ENCODE data around the gene C5orf22. TPM values are rescaled to one million over a fixed set of nuclear protein-coding genes. Genes with fewer than 3 reads are reported as not detected.

C5orf22 gene
- total and polyA plus RNA-seq, 2 of the 13 experiments (the other 11 are each of a cell fraction or from before 2014, with no cell fraction given) = 14.0 to 21.5 TPM

DNA sequence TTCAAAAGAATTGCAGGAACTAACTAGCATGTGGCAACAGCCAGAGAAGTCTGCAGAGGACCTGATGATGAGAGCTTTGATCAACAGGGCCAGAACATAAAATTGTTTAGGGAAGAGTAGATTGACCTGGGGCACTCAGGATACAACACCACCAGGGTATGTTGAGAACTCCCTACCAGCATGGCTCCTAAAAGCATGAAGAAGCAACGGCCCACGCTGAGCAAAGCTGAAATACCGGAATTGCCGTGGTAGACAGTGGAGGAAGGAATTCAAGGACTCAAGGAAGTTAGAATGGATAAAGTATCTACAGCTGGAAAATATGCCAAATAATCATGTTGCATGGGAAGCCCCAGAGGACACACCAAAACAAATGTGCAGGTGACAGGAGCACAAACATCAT lies 31.8 kb upstream of the C5orf22 start:
- in situ Hi-C loops (cut with HindIII; ENCODE audit: extremely low pct_ligation_motif_present, low pct_unique_long_range_greater_than_20kb) = no loop called here
- 94% methylated on average over 4 of the region's 4 CpGs for WGBS (ENCODE audit: low lambda C conversion rate)
- BruUV-seq (replicated peaks) = no TSS peak

DNA sequence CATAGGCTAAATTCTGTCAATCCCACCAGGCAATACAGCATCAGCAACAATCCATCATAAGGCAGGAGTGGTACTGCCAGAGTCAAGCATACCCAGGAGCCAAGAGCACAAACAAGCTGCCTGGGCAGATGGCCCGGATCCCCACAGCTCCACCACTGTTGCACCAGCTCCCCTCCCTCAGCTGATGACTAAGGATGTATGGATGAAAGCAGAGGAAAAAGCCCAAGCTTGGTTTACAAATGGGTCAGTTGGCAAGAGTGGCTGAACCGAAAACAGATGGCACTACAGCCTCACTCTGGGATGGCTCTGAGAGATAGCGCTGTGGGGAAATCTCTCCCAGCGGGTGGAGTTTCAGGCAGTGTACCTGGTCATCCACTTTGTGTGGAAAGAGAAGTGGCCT lies 29.6 kb upstream of the C5orf22 start:
- ATAC-seq (no peak), DNase-seq (ENCODE audit: low spot score) (no peak), FAIRE-seq (no peak)
- no peaks in the 10 kb centered on the region for H3K9me3 ChIP-seq (ENCODE audit: low read length)
- no peak overlapping the region for H2AFZ ChIP-seq (ENCODE audit: low read length)
- no peak overlapping the region for H3K4me3 ChIP-seq (replicated peaks in 1 of 3; ENCODE audit: insufficient read depth in 1 of 3, low read depth in 2 of 3, low read length in 3 of 3)
- no TSS peak for BruUV-seq (replicated peaks)
- in situ Hi-C loops (cut with HindIII; ENCODE audit: extremely low pct_ligation_motif_present, low pct_unique_long_range_greater_than_20kb) = no loop called here
- ChIA-PET POLR2A (no interaction called here), CTCF (ENCODE audit: low intra/inter-chr PET ratio, low total read pairs) (no interaction called here)
- H3K27me3 ChIP-seq (ENCODE audit: control insufficient read depth in 1 of 2, insufficient read depth in 2 of 2, low read length in 2 of 2) = no peaks in the 10 kb centered on the region
- H4K20me1 ChIP-seq (ENCODE audit: insufficient read depth, low read length) = no peaks in the 10 kb centered on the region
- intact Hi-C loops (cut with micrococcal nuclease; ENCODE audit: unreplicated experiment) = no loop called here
- H3K36me3 ChIP-seq (replicated peaks in 1 of 2; ENCODE audit: control insufficient read depth in 1 of 2, insufficient read depth in 2 of 2, low read length in 2 of 2) = peaks cover 18 to 76% of the 10 kb centered on the region in 2 experiments
- H3K4me1 ChIP-seq (ENCODE audit: insufficient read depth, low read length) = no peaks in the 10 kb centered on the region
- no peak overlapping the region for H3K4me2 ChIP-seq (ENCODE audit: low read depth, low read length)
- H3K27ac ChIP-seq (ENCODE audit: extremely low read length, insufficient read depth, low read length) = no peak overlapping the region
- H3K9ac ChIP-seq (ENCODE audit: insufficient read depth, low read depth, low read length) = no peak overlapping the region
- H3K79me2 ChIP-seq (ENCODE audit: insufficient read depth, low read length) = no peaks in the 10 kb centered on the region
- WGBS (ENCODE audit: low lambda C conversion rate) = 100% methylated on average over 4 of the region's 4 CpGs
- TF ChIP-seq NBN (conservative IDR thresholded peaks at IDR 0.05) (no peak), ZNF382 (CRISPR knock-in tag; IDR thresholded peaks at IDR 0.05; ENCODE audit: borderline replicate concordance) (no peak), CCAR2 (optimal IDR thresholded peaks at IDR 0.05; ENCODE audit: low read depth, low read length) (no peak), MIER3 (CRISPR knock-in tag; IDR thresholded peaks at IDR 0.05; ENCODE audit: borderline replicate concordance) (no peak), REPIN1 (CRISPR knock-in tag; IDR thresholded peaks at IDR 0.05; ENCODE audit: borderline replicate concordance, low read depth) (no peak), GPN1 (CRISPR knock-in tag; IDR thresholded peaks at IDR 0.05; ENCODE audit: borderline replicate concordance) (no peak), ZNF746 (CRISPR knock-in tag; IDR thresholded peaks at IDR 0.05) (no peak)
- TF ChIP-seq, protein P1, sequence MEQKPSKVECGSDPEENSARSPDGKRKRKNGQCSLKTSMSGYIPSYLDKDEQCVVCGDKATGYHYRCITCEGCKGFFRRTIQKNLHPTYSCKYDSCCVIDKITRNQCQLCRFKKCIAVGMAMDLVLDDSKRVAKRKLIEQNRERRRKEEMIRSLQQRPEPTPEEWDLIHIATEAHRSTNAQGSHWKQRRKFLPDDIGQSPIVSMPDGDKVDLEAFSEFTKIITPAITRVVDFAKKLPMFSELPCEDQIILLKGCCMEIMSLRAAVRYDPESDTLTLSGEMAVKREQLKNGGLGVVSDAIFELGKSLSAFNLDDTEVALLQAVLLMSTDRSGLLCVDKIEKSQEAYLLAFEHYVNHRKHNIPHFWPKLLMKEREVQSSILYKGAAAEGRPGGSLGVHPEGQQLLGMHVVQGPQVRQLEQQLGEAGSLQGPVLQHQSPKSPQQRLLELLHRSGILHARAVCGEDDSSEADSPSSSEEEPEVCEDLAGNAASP (CRISPR knock-in tag; IDR thresholded peaks at IDR 0.05; ENCODE audit: borderline replicate concordance) = no peak
- TF ChIP-seq, protein P2, sequence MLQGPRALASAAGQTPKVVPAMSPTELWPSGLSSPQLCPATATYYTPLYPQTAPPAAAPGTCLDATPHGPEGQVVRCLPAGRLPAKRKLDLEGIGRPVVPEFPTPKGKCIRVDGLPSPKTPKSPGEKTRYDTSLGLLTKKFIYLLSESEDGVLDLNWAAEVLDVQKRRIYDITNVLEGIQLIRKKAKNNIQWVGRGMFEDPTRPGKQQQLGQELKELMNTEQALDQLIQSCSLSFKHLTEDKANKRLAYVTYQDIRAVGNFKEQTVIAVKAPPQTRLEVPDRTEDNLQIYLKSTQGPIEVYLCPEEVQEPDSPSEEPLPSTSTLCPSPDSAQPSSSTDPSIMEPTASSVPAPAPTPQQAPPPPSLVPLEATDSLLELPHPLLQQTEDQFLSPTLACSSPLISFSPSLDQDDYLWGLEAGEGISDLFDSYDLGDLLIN (CRISPR knock-in tag; IDR thresholded peaks at IDR 0.05; ENCODE audit: borderline replicate concordance) = no peak
- TF ChIP-seq, protein P3, sequence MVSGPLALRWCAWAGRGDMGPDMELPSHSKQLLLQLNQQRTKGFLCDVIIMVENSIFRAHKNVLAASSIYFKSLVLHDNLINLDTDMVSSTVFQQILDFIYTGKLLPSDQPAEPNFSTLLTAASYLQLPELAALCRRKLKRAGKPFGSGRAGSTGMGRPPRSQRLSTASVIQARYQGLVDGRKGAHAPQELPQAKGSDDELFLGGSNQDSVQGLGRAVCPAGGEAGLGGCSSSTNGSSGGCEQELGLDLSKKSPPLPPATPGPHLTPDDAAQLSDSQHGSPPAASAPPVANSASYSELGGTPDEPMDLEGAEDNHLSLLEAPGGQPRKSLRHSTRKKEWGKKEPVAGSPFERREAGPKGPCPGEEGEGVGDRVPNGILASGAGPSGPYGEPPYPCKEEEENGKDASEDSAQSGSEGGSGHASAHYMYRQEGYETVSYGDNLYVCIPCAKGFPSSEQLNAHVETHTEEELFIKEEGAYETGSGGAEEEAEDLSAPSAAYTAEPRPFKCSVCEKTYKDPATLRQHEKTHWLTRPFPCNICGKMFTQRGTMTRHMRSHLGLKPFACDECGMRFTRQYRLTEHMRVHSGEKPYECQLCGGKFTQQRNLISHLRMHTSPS (CRISPR knock-in tag; IDR thresholded peaks at IDR 0.05; ENCODE audit: low read depth) = no peak
- TF ChIP-seq, protein P4, sequence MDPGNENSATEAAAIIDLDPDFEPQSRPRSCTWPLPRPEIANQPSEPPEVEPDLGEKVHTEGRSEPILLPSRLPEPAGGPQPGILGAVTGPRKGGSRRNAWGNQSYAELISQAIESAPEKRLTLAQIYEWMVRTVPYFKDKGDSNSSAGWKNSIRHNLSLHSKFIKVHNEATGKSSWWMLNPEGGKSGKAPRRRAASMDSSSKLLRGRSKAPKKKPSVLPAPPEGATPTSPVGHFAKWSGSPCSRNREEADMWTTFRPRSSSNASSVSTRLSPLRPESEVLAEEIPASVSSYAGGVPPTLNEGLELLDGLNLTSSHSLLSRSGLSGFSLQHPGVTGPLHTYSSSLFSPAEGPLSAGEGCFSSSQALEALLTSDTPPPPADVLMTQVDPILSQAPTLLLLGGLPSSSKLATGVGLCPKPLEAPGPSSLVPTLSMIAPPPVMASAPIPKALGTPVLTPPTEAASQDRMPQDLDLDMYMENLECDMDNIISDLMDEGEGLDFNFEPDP (CRISPR knock-in tag; conservative IDR thresholded peaks at IDR 0.05) = no peak

More for the DNA sequence above, 31.8 kb upstream of the C5orf22 start:
- FAIRE-seq (no peak), ATAC-seq (no peak), DNase-seq (ENCODE audit: low spot score) (no peak)
- Histone ChIP-seq H3K4me1 (ENCODE audit: insufficient read depth, low read length) (no peaks in the 10 kb centered on the region), H3K79me2 (ENCODE audit: insufficient read depth, low read length) (no peaks in the 10 kb centered on the region), H3K4me3 (replicated peaks in 1 of 3; ENCODE audit: insufficient read depth in 1 of 3, low read depth in 2 of 3, low read length in 3 of 3) (no peak overlapping the region), H3K9me3 (ENCODE audit: low read length) (no peaks in the 10 kb centered on the region), H3K36me3 (replicated peaks in 1 of 2; ENCODE audit: control insufficient read depth in 1 of 2, insufficient read depth in 2 of 2, low read length in 2 of 2) (peaks cover 26 to 94% of the 10 kb centered on the region in 2 experiments), H2AFZ (ENCODE audit: low read length) (no peak overlapping the region), H3K27me3 (ENCODE audit: control insufficient read depth in 1 of 2, insufficient read depth in 2 of 2, low read length in 2 of 2) (no peaks in the 10 kb centered on the region), H3K27ac (ENCODE audit: extremely low read length, insufficient read depth, low read length) (no peak overlapping the region), H4K20me1 (ENCODE audit: insufficient read depth, low read length) (no peaks in the 10 kb centered on the region), H3K9ac (ENCODE audit: insufficient read depth, low read depth, low read length) (no peak overlapping the region), H3K4me2 (ENCODE audit: low read depth, low read length) (no peak overlapping the region)
- intact Hi-C loops (cut with micrococcal nuclease; ENCODE audit: unreplicated experiment) = no loop called here
- POLR2A ChIA-PET = no interaction called here
- no peak for TF ChIP-seq ZNF747 (CRISPR knock-in tag; IDR thresholded peaks at IDR 0.05; ENCODE audit: borderline replicate concordance)
- TF ChIP-seq NR3C1 (CRISPR knock-in tag; IDR thresholded peaks at IDR 0.05) = no peak
- no peak for TF ChIP-seq MAFK (conservative IDR thresholded peaks at IDR 0.05 in 1 of 2, IDR thresholded peaks at IDR 0.05 in 1 of 2; ENCODE audit: low read length in 2 of 2)
- CTCF ChIA-PET (ENCODE audit: low intra/inter-chr PET ratio, low total read pairs) = no interaction called here
